ENCODE results near the gene APOL3. TPM values are rescaled to one million over a fixed set of nuclear protein-coding genes. Genes with fewer than 3 reads are reported as not detected.

The APOL3 gene
- total RNA-seq, 1 experiment from 2014 or later, result not detected

DNA sequence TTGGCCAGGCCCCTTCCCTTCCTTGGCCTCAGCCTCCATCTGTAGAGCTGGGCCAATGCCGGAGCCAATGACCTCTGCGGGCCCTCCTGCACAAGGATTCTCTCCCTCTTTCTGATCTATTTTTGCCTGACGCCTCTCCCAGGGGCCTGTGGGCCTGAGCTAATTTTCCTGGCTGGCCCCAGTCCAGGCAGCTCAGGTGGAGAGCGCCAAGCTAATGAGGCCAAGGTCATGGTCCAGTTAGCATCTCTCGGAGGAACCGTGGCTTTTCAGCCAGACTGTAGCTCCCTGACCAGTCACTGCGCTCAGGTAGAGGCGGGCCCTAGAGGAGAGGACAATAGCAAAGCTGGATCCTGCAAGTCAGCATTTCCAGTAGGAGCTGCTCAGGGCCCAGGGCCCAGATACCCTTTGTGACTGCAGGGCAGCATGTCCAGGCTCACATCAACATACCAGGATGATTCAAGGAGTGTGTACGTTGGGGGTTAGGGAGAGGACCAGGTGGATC lies 43.5 kb downstream of the APOL3 start:
- Histone ChIP-seq H3K23ac (ENCODE audit: insufficient read length, low read depth, low read length) (no peak overlapping the region), H3K56ac (ENCODE audit: insufficient read length, low read depth, low read length) (no peak overlapping the region), H3K27ac (ENCODE audit: insufficient read length, low read depth, low read length) (no peak overlapping the region), H4K8ac (replicated peaks; ENCODE audit: insufficient read length, low read depth, low read length) (no peak overlapping the region), H3K14ac (ENCODE audit: insufficient read depth, low read length) (no peak overlapping the region), H2BK20ac (ENCODE audit: low read depth, low read length, poor library complexity, severe bottlenecking) (no peak overlapping the region), H2AK5ac (ENCODE audit: insufficient read length, low read length) (no peak overlapping the region), H2BK120ac (ENCODE audit: low read depth, low read length, poor library complexity, severe bottlenecking) (no peak overlapping the region), H3K4me1 (ENCODE audit: insufficient read depth, low read length) (0 out of 2 replicates have a peak, but pooled peaks cover 4% of the 10 kb centered on the region), H4K91ac (ENCODE audit: insufficient read length, low read depth, low read length) (no peak overlapping the region), H2BK5ac (ENCODE audit: insufficient read length, low read length) (no peak overlapping the region), H2BK12ac (ENCODE audit: insufficient read length, low read depth, low read length) (no peak overlapping the region), H3K23me2 (ENCODE audit: insufficient read length, low read depth, low read length, poor library complexity, severe bottlenecking) (no peaks in the 10 kb centered on the region), H2AFZ (ENCODE audit: low read length) (no peak overlapping the region), H3K18ac (ENCODE audit: insufficient read length, low read depth, low read length) (no peak overlapping the region), H3K9me3 (ENCODE audit: control insufficient read depth, low read depth, low read length) (no peaks in the 10 kb centered on the region), H3K79me2 (ENCODE audit: insufficient read depth, low read length) (no peaks in the 10 kb centered on the region), H4K20me1 (ENCODE audit: control insufficient read depth, insufficient read depth, insufficient read length) (no peaks in the 10 kb centered on the region), H4K5ac (ENCODE audit: insufficient read length, low read depth, low read length) (no peak overlapping the region), H3K4ac (ENCODE audit: low read depth, low read length) (no peak overlapping the region), H3T11ph (ENCODE audit: low read length) (no peak overlapping the region), H3K9ac (ENCODE audit: extremely low read depth, insufficient read length, low read length) (no peak overlapping the region), H3K4me2 (ENCODE audit: insufficient read depth, insufficient read length, low read length) (no peak overlapping the region), H3K27me3 (ENCODE audit: insufficient read depth, low read length) (no peaks in the 10 kb centered on the region), H2BK15ac (ENCODE audit: low read depth, low read length) (no peak overlapping the region), H3K79me1 (ENCODE audit: insufficient read depth, low read depth, low read length, poor library complexity, severe bottlenecking) (no peaks in the 10 kb centered on the region)
- Mint-ChIP-seq H3K27me3 (ENCODE audit: low read depth) (peaks cover 1% of the 10 kb centered on the region), H3K27ac (no peak overlapping the region), H3K9me3 (no peaks in the 10 kb centered on the region), H3K4me3 (no peak overlapping the region), H3K36me3 (ENCODE audit: insufficient read depth in 1 of 3, low read depth in 3 of 3) (no peaks in the 10 kb centered on the region; a peak in 1 of 7 replicates), H3K4me1 (peaks cover 10 to 11% of the 10 kb centered on the region in 2 experiments)
- no CpG with 5 or more reads among the region's 9 CpGs for WGBS (ENCODE audit: extremely low coverage, insufficient read length, low lambda C conversion rate)
- TF ChIP-seq CTCF (conservative IDR thresholded peaks at IDR 0.05), result no peak
- DNase-seq, result no peak
